Measurements from ENCODE around the gene PCDHGA6. TPM values are rescaled to one million over a fixed set of nuclear protein-coding genes. Genes with fewer than 3 reads are reported as not detected.
A peak's percentile ranks its signal among the peaks of the same experiment; 100 is the strongest.

PCDHGA6 gene
- total and polyA plus RNA-seq, 2 of the 8 experiments (the other 6 are each of a cell fraction or from before 2014, with no cell fraction given) = 1.4 to 2.0 TPM

DNA sequence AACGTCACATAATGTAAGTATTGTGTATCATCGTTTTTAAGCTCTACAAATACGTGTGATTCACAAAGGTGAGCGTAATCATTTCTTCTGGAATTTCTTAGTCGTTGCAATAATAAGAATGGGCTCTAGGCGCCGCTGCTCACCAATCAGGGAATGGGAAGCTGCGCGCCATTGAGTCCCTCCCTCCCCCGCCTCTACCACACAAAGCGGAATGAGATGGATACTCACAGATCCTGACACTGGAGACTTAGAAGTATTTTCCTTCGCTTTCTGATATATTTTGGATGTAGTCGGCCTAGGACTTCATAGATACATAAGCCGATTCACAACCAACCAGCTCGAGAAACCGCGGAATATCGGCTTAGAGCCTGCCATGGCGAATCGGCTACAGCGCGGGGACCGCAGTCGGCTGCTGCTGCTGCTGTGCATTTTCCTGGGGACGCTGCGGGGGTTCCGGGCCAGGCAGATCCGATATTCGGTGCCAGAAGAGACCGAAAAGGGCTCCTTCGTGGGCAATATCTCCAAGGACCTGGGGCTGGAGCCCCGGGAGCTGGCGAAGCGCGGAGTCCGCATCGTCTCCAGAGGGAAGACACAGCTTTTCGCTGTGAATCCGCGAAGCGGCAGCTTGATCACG is 47.3 kb downstream of the PCDHGA6 start, which contains the start of gene PCDHGA11 (continued):
- TF ChIP-seq, protein P1, sequence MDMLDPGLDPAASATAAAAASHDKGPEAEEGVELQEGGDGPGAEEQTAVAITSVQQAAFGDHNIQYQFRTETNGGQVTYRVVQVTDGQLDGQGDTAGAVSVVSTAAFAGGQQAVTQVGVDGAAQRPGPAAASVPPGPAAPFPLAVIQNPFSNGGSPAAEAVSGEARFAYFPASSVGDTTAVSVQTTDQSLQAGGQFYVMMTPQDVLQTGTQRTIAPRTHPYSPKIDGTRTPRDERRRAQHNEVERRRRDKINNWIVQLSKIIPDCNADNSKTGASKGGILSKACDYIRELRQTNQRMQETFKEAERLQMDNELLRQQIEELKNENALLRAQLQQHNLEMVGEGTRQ (IDR thresholded peaks at IDR 0.05; ENCODE audit: low read length) = no peak
- TF ChIP-seq YY1 (IDR thresholded peaks at IDR 0.05; ENCODE audit: low read depth, low read length) = peak; percentile 58; the same call in 1 of the 2 replicates

Measured in H1 (cell line).